Lower leg skin (tissue), 4 donors: ENCODE results near the gene URI1. TPM values are rescaled to one million over a fixed set of nuclear protein-coding genes. Genes with fewer than 3 reads are reported as not detected.
"Not testable (repeated sequence)": the region's sequence is repeated elsewhere in the genome, so short reads cannot be mapped to it uniquely, and the experiment has no call there.

Experiments used
- DNase-seq, 2 donors: peaks; one replicate each; pipeline ENCODE4 v3.0.0-alpha.2; 2019; ENCODE audit warnings: low spot score in 2 of 2
- H3K4me3 ChIP-seq: fragments of 200-600 bp; sonication (generic); 2 replicates; pipeline ENCODE4 v1.5.1; 2017; ENCODE audit warnings: mild to moderate bottlenecking, low read depth; ENCODE audit not compliant: poor library complexity, severe bottlenecking
- POLR2A ChIP-seq, 2 donors: fragments of 450-650 bp; IDR thresholded peaks; one replicate each; pipeline ENCODE4 v1.6.1; 2016 to 2017; ENCODE audit warnings: antibody characterized with exemption in 2 of 2, mild to moderate bottlenecking in 1 of 2, moderate library complexity in 1 of 2
- WGBS, 2 donors: methylation state at CpG; one replicate each; pipeline ENCODE4 v1.1.5; 2018; 5-methylcytosine and 5-hydroxymethylcytosine counted together
- intact Hi-C: fragments of 100-400 bp; cut with DNase I; formaldehyde crosslinking; loops from one replicate; pipeline ENCODE4 v1.15.0; 2023; ENCODE audit warnings: low total_unique reads
- total RNA-seq, 4 donors: library from RNA; depleted of rRNA; stranded (reverse); fragments of >200 nt; gene quantifications; one replicate each; pipeline ENCODE4 v1.1.0, GENCODE V29; 2016
- TF ChIP-seq, protein P1 (sequence below), 3 donors: fragments of 450-650 bp; IDR thresholded peaks; one replicate each; pipeline ENCODE4 v1.5.1; 2016; ENCODE audit warnings: antibody characterized with exemption in 3 of 3, mild to moderate bottlenecking in 3 of 3, moderate library complexity in 2 of 3

The URI1 gene
- total RNA-seq, 4 donors from 2014 or later: 36.6 to 66.0 (median 53.9) TPM

DNA sequence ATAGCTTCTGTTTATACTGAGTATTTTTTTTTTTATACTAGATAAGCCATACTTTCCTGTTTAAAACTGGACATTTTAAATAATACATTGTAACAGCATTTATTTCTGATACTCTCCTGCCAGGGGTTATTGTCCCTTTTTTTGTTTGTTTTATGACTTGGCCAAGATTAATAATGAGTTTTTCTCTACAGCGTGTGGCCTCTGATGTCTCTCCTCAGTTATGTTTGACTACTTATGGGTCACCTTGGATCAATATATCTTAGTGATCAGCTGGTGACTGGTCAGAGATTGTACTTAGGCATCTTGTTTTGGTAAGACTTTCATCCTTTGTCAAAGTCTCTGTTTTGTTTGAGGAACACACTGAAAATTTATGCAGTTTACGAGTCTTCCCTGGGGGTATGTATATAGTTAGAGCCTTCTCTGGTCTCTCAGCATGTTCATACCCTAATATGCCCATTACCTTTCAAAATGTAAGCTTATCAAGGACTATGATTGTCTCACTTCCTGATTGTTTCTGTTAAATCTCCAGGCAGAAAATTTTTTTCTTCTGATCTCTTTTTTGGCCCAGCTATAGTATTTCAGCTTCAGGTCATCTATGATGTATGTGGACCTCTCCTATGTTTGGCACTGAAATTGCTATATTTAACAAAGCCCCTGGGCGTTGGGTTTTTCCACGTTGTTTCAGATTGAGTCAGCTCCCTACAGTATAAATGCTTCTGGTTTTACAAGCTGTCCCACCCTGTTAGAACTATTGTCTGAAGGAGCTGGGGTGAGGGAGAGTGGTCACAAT lies 87.9 kb downstream of the URI1 start:
- DNase-seq: no peak
- no peak overlapping the region for H3K4me3 ChIP-seq
- TF ChIP-seq POLR2A (IDR thresholded peaks at IDR 0.05): no peak
- TF ChIP-seq, protein P1, sequence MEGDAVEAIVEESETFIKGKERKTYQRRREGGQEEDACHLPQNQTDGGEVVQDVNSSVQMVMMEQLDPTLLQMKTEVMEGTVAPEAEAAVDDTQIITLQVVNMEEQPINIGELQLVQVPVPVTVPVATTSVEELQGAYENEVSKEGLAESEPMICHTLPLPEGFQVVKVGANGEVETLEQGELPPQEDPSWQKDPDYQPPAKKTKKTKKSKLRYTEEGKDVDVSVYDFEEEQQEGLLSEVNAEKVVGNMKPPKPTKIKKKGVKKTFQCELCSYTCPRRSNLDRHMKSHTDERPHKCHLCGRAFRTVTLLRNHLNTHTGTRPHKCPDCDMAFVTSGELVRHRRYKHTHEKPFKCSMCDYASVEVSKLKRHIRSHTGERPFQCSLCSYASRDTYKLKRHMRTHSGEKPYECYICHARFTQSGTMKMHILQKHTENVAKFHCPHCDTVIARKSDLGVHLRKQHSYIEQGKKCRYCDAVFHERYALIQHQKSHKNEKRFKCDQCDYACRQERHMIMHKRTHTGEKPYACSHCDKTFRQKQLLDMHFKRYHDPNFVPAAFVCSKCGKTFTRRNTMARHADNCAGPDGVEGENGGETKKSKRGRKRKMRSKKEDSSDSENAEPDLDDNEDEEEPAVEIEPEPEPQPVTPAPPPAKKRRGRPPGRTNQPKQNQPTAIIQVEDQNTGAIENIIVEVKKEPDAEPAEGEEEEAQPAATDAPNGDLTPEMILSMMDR (IDR thresholded peaks at IDR 0.05): no peak
- 71 to 75% methylated on average over 4 of the region's 4 CpGs for WGBS, 2 donors
- intact Hi-C loops: no loop called here

DNA sequence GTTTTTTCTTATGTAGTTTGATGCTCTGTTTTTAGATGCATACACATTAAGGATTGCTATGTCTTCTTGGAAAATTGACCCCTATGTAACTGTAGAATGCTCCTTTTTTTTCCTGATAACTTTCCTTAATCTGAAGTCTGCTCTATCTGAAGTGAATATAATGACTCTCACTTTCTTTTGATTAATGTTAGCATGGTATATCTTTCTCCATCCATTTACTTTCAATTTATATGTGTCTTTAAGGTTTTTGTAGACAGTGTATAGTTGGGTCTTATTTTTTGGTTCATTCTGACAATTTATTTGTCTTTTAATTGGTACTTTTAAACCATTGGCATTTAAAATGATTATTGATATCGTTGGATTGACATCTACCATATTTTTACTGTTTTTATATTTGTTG lies 92.3 kb downstream of the URI1 start:
- intact Hi-C loops: no loop called here
- H3K4me3 ChIP-seq: no peak overlapping the region
- no peak for DNase-seq
- no peak for TF ChIP-seq POLR2A (IDR thresholded peaks at IDR 0.05)
- TF ChIP-seq, protein P1 (IDR thresholded peaks at IDR 0.05): no peak
- 97 to 100% methylated on average over 1 of the region's 1 CpG for WGBS, 2 donors

DNA sequence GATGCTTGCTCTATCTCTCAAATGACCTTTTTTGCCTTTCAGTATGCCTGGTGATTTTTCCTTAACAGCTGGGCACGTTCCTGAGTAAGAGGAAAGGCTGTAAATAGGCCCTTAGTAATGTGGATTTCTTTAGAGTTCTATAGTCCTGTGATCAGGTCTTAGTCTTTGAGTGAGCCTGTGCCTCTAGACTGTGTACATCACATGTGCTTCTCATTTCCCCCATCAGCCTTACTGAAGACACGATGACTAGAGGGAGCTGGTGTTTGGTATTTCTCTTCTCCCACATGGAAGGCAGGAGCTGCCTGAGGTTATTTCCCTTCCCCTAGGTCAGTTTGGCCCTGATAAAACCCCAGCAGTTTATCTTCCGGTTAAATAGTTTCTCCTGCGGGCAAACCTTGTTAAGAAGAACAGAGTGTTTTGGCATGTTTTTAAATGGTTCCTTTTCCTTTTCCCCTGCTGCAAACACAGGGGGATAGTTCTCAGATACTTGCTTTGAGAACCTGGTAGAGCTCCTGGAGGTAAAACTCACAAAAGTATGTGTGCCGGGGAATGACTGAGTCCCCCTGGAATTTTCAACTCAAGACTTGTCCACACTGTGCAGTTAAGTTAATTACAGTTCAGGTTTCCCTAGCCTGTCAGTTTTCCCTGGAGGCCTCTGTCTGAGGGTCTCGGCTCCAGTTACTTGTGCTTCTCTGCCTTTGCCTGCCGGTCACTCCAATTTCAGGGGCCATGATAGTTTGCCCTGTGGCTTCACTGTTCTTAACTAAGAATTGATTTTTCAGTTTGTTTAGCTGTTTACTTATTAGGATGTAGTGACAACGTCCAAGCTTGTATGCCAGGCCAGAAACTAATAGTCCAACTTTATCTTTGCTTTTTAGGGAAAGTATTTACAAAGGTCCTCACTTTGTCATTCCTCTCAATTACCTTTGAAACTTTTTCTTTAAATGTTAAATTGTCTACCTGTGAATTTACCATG lies 94.4 kb downstream of the URI1 start:
- DNase-seq: no peak
- WGBS, 2 donors: 68 to 73% methylated on average over 8 of the region's 8 CpGs
- TF ChIP-seq, protein P1 (IDR thresholded peaks at IDR 0.05): no peak
- no peak for TF ChIP-seq POLR2A (IDR thresholded peaks at IDR 0.05)
- H3K4me3 ChIP-seq: no peak overlapping the region
- intact Hi-C loops: no loop called here

DNA sequence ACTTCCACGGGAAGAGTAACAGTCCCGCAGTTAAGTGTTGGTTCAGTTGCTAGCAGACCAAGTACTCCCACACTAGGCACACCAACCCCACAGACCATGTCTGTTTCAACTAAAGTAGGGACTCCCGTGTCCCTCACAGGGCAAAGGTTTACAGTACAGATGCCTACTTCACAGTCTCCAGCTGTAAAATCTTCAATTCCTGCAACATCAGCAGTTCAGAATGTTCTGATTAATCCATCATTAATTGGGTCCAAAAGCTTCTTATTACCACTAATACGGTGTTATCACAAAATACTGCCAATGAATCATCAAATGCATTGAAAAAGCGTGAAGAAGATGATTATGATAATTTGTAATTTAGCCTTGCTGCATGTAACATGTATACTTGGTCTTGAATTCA lies 95.8 kb downstream of the URI1 start:
- no peak for DNase-seq
- WGBS, 2 donors: 96 to 98% methylated on average over 5 of the region's 5 CpGs
- TF ChIP-seq, protein P1 (IDR thresholded peaks at IDR 0.05): no peak
- TF ChIP-seq POLR2A (IDR thresholded peaks at IDR 0.05): no peak
- H3K4me3 ChIP-seq: no peak overlapping the region
- intact Hi-C loops: no loop called here

DNA sequence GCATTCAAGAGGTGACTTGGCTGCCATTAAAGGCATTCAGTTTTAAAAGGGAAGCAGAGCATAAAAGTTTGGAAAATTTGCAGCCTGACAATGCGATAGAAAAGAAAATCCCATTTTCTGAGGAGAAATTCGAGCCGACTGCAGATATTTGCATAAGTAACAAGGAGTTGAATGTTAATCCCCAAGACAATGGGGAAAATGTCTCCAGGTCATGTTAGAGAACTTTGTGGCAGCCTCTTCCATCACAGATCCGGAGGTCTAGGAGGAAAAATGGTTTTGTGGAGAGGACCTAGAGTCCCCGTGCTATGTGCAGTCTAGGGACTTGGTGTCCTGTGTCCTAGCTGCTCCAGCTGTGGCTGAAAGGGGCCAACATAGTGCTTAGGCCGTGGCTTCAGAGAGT lies 99.9 kb downstream of the URI1 start:
- DNase-seq, intact Hi-C loops, H3K4me3 ChIP-seq: not testable (repeated sequence)
- WGBS, 2 donors: 93 to 94% methylated on average over 6 of the region's 6 CpGs

DNA sequence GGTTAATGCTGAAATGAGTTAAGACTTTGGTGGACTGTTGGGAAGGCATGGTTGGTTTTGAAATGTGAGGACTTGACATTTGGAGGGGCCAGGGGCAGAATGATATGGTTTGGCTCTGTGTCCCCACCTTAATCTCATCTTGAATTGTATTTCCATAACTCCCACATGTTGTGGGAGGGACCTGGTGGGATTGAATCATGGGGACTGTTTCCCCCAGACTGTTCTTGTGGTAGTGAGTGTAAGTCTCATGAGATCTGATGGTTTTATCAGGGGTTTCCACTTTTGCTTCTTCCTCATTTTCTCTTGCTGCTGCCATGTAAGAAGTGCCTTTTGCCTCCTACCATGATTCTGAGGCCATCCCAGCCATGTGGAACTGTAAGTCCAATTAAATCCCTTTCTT lies 101.0 kb downstream of the URI1 start:
- DNase-seq, H3K4me3 ChIP-seq, intact Hi-C loops: not testable (repeated sequence)
